ENCODE measurements around the gene LRIG2.
A peak's percentile ranks its signal among the peaks of the same experiment; 100 is the strongest.
"Not testable (repeated sequence)": the region's sequence is repeated elsewhere in the genome, so short reads cannot be mapped to it uniquely, and the experiment has no call there.

The LRIG2 gene

DNA sequence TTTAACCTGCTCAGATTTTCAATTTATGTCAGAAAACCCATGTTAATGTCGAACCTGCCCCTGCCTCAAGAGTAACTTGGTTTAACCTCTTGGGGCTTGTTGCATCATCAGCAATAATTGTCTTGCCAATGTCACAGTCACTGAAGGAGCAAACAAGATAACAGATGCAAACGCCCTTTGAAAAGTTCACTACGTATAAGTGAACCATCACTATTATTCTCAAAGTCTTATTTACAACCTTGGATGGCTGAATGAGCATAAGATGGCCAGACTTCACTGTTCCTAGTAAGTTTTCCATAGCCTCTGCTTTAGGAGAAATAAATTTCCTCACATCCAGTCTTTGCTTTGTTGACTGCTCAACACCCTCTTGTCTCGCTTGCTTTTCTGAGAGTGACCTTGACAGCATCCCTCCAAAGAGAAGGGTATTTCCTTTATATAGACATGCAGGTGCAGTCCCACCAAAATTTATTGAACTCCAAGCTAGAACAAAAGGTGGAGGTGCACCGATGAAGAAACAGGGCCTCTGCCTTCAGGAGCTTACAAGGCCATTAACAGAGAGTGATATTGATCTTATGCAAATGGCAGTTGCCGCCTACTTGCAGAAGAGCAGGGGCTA is 749 bp upstream of the LRIG2 start:
- no peak for DNase-seq

DNA sequence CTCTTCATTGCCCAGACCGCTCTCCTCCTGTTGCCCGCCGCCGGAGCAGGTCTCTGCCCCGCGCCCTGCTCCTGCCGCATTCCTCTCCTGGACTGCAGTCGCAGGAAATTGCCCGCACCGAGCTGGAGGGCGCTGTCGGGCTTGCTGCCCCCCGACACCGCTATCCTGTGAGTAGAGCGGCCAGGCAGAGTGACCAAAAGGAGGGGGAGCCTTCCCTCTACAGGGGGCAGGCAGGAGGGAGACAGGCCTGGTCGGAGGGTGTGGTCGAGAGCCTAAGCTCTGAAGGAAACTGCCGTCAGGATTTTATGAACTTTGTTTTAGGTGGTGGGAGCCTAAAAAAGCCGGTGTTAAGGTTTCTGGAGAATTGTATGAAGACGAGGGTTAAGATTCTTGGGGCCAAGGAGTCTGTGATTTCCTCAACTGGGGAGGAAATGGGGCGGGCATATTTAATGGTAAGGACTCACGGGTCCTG is 517 bp downstream of the LRIG2 start:
- DNase-seq = peak in 1 of 2 experiments; percentile 41

- DNase-seq = no peak
Observed at GRCh38 chr1:113074237-113074636, 1.2 kb downstream of the LRIG2 start.

GRCh38 chr1:113077978-113078377 is 5.0 kb downstream of the LRIG2 start:
- not testable (repeated sequence) for DNase-seq

DNA sequence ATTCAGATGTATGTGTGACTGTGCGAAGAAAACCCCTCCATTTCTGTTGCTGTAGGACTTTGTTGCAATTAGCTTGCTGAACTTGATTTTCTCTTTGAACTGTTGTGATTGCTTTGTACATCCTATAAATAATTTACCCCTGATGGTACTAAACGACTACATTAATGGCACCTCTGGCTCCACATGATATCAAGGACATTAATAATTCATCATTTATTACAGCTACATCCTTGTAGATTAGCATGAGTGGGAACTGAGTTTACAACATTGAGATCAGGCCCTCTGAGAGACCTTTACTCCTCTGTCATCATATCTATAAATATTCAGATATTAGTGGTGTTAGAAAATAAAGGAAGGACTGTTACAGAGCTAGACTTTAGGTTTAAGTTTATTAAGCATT is 13.5 kb downstream of the LRIG2 start:
- no peak for DNase-seq

DNA sequence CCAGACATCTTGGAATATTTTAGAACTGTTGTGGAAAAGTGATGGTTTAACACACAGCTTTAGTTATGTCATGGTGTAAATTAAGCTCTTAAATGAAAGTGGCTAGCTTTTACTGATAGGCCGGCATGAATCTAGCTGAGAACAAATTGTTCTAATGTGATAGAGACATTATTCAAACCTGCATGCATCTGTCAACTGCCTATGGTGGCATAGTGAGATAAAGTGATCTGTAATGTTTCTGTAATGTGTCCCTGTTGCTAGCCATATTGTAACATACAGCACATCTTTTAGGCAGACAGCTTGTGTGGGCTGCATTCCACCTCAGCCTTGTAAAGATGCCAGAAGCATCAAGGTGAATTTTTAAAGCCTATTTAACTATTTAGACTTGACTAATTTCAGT is 16.0 kb downstream of the LRIG2 start:
- DNase-seq = peak in 1 of 2 experiments; percentile 4

DNA sequence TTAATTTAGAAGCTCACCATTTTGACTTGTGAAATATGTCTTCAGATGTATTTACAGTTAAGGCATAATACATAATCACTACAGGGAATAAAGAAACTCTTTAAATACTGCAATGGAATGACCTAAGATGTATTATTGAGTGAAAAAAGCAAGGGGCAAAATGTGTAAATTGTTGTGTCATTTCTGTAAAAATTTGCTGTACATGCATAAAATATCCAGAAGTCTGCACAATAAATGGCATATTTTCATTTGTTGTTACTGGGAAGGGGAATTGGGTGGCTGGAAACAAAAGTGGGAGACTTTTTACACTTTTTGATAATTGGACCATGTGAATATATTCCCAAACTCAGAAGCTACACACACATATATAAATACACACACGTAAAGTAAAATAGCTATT is 17.1 kb downstream of the LRIG2 start:
- DNase-seq = no peak

DNA sequence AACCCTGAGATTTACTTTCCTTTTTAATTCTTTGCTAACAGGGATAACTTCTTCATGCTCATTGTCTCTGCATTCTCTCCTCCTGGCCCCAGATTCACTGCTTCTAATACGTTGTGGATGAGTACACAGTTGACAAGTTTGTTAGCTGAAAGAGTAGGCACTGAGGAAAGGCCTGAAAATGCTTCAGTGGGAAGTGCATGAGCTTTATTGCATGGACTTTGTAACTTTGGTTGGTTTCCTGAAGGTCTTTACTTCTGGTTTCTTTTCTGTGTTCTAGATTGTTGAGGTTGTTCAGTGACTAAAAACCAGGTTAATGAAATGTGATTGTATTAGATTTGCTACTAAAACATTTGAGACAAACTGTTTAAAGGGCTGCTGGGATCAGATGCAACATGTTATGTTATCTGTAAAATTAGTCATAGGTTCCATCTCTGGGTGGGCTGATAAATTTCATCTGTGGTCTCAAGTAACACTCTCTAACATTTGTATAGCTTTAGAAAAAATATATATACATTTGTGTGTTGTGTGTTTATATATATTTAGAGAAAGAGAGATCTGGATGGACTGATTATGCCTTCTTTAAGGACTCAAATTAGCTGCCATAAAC is 19.1 kb downstream of the LRIG2 start:
- no peak for DNase-seq

DNA sequence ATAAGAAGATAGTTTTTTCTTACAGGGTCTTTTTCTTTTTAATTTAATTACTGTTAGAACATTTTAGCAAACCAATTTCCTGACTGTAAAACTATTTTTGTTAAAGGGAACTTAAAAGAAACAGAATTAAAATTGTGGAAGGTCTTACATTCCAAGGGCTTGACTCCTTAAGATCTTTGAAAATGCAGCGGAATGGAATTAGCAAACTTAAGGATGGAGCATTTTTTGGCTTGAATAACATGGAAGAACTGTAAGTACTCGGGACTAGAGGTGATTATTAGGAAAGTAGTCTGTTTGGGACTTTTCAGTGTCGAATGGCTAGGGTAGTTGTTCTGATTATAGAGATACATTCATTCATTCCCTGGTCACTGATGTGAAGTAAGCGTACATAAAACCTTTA is 21.5 kb downstream of the LRIG2 start:
- no peak for DNase-seq

DNA sequence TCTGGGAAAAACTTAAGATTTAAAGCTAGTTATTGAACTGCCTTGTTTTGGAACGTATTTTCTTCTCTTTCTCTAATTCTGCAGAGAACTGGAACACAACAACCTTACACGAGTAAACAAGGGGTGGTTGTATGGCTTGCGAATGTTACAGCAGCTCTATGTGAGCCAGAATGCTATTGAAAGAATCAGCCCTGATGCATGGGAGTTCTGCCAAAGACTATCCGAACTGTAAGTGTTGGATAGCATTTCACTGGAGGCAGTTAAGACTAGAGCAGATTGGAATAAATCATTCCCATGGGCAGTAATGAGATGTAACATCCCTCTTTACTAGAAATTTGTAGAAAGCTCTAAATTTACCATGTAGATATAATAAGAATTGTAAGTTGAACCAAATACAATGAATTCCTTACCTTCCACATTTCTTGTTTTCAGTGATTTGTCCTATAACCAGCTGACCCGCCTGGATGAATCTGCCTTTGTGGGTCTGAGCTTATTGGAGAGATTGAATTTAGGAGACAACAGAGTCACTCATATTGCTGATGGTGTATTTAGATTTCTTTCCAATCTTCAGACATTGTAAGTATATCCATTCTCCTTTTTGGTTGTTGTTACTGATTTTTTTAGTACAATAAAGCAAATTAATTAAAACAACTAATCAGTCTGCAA is 22.9 kb downstream of the LRIG2 start:
- DNase-seq = no peak

- DNase-seq = no peak
Observed at GRCh38 chr1:113096493-113096892, 23.5 kb downstream of the LRIG2 start.

DNA sequence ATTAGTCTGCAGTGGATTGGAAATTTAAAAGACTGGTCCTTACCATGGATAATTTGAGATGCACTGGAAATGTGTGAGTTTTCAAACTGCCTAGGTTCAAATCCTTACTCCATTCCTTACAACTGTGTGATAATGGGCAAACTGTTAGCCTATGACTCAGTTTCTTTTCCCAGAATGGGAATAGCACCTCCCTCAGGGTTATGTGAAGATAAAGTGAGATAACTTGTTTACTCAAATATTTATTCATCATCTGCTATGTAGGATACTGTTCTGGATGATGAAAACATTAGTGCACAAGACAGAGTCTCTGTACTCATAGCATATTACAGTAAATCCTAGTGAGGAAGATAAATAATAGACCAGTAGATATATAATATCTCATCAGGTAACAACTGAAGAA is 28.6 kb downstream of the LRIG2 start:
- no peak for DNase-seq

GRCh38 chr1:113103048-113103447 is 30.1 kb downstream of the LRIG2 start:
- DNase-seq = no peak

GRCh38 chr1:113103977-113104376 is 31.0 kb downstream of the LRIG2 start:
- DNase-seq = no peak

GRCh38 chr1:113106910-113107309 is 33.9 kb downstream of the LRIG2 start:
- no peak for DNase-seq

DNA sequence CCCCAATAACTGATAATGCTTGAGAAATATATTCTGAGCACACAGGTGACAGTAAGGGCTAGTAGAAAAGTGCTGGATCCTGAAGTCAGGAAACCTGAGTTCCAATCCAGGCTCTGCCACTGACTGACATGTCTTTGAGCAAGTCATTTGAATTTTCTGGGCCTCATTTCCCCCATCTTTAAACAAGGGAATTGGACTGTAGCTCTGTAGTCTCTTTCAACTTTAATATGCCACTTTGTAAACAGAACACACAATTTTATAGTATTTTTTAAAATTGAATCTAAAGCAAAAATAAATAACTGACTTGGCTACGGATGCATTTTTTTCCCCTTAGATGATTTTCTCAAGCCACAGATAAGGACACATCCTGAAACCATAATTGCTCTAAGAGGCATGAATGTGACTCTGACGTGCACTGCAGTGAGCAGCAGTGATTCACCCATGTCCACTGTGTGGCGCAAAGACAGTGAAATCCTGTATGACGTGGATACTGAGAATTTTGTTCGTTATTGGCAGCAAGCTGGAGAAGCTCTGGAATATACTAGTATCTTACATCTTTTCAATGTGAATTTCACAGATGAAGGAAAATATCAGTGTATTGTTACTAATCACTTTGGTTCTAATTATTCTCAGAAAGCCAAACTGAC is 37.0 kb downstream of the LRIG2 start:
- DNase-seq = no peak

- no peak for DNase-seq
Observed at GRCh38 chr1:113118266-113118665, 45.3 kb downstream of the LRIG2 start.

DNA sequence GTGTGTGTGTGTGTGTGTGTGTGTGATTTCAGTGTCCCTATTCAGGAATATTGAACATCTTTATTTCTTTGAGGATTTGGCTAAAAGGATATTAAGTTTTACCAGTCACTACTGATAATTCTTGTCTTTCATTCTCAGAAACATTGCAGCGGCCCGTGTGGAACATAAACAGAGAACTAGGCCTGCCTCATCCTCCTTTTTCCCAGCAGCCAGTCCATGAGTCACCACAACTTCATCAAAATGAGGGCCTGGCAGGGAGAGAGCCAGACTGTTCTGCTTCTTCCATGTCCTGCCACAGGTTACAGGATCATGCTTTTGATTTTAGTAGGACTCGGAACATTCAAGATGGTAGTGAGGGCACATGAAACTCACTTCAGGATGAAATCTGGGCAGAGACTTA is 50.7 kb downstream of the LRIG2 start:
- no peak for DNase-seq

DNA sequence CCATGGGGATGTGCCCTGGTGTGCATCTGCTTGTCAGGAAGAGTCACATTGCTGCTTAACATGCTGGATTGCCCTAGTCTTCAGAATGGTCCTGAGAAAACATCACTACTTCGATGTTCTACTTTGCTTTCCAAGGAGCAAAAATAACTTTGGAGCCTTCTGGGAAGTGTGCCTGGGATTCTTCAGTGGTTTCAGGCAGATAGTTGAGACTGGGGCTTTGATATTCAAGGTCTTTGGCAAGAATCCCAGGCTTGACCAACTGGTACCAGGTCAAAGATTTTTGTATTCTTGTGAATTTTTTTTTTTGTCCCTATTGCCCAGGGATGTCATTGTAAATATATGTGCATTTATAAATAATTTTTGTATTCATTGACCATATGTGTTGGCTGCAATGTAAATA is 51.4 kb downstream of the LRIG2 start:
- DNase-seq = no peak

DNA sequence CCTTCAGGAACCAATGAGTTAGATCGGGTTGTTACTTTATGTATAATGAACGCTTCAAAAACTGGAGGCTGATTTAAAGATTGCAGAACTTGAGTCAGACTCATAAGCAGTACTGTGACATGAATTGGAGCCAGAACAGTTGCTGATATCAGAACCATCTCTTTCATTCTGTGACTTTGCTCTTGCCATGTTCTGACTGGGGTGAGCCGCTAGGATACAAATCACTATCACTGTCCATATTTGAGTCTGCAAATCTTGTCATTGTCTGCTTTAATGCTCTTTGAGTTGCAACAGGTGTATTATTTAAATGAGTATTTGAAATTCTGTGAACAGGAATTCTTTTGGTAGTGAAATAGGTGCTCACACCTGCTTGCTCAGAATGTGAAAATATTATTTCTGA is 52.5 kb downstream of the LRIG2 start:
- DNase-seq = no peak

GRCh38 chr1:113126207-113126606 is 53.2 kb downstream of the LRIG2 start:
- DNase-seq = no peak

GRCh38 chr1:113128116-113128515 is 55.1 kb downstream of the LRIG2 start:
- DNase-seq = no peak

DNA sequence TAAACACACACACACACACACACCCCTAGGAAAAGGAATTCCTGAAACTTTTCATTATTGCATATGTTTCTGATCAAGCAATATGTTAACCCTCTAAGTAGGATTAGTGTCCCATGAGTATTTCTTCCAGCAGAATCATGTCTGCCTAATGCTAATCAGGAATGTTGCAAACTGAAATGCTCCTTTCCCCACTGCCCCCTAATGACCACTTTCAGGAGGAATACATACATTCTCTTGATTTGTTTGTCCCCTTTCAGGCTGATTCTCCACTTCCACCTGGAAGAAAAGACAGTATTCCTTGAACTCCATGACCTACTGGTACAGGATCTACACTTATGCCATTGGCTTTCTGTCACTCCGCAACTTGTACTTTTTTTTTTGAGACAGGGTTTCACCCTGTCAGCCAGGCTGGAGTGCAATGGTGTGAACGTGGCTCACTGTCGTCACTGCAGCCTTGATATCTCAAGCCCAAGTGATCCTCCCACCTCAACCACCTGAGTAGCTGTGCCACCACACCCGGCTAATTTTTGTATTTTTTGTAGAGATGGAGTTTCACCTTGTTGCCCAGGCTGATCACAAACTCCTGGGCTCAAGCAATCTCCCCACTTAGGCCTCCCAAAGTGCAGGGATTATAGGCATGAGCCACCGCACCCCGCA is 56.7 kb downstream of the LRIG2 start:
- no peak for DNase-seq
